ENCODE data around the gene ZHX3.

ZHX3 gene

DNA sequence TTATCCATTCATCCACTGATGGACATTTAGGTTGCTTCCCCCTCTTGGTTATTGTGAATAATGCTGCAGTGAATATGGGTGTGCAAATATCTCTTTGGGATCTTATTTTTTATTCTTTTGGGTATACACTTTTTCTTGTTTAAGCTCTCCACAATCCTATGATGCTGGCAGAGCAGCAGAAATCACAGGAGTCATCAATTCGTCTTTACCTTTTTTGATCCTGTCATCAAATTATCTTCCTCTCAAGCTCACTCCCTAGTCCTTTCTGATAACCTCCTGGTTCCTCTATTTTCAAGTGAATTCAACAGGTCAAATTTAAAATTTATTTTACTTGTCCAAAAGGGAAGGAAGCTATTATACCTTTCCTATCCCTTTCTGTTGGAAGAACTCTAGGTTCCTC, 91.1 kb downstream of the ZHX3 start:
- Histone ChIP-seq H3F3A (ENCODE audit: control insufficient read depth, insufficient read depth) (no peaks in the 10 kb centered on the region), H3K36me3 (ENCODE audit: control insufficient read depth, low read length) (no peaks in the 10 kb centered on the region), H3K4me1 (ENCODE audit: control insufficient read depth, low read length) (no peaks in the 10 kb centered on the region), H3K27ac (ENCODE audit: low read depth, low read length) (no peak overlapping the region), H3K79me2 (ENCODE audit: control insufficient read depth, low read length) (no peaks in the 10 kb centered on the region), H3K9me2 (replicated peaks; ENCODE audit: control insufficient read depth, low read length) (no peaks in the 10 kb centered on the region), H3K9me3 (ENCODE audit: control insufficient read depth, insufficient read depth, low read length) (no peaks in the 10 kb centered on the region), H3K27me3 (ENCODE audit: control insufficient read depth, low read length) (no peaks in the 10 kb centered on the region), H4K20me1 (ENCODE audit: control insufficient read depth, insufficient read depth, low read depth, low read length) (no peaks in the 10 kb centered on the region), H3K4me2 (ENCODE audit: low read length) (no peak overlapping the region), H3K4me3 (ENCODE audit: low read length) (no peak overlapping the region)
- TF ChIP-seq, protein P1, sequence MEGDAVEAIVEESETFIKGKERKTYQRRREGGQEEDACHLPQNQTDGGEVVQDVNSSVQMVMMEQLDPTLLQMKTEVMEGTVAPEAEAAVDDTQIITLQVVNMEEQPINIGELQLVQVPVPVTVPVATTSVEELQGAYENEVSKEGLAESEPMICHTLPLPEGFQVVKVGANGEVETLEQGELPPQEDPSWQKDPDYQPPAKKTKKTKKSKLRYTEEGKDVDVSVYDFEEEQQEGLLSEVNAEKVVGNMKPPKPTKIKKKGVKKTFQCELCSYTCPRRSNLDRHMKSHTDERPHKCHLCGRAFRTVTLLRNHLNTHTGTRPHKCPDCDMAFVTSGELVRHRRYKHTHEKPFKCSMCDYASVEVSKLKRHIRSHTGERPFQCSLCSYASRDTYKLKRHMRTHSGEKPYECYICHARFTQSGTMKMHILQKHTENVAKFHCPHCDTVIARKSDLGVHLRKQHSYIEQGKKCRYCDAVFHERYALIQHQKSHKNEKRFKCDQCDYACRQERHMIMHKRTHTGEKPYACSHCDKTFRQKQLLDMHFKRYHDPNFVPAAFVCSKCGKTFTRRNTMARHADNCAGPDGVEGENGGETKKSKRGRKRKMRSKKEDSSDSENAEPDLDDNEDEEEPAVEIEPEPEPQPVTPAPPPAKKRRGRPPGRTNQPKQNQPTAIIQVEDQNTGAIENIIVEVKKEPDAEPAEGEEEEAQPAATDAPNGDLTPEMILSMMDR (IDR thresholded peaks at IDR 0.05; ENCODE audit: low read depth, low read length, poor library complexity, severe bottlenecking), result no peak
- no peak for TF ChIP-seq EZH2phosphoT487 (IDR thresholded peaks at IDR 0.05; ENCODE audit: borderline replicate concordance, low read length)

DNA sequence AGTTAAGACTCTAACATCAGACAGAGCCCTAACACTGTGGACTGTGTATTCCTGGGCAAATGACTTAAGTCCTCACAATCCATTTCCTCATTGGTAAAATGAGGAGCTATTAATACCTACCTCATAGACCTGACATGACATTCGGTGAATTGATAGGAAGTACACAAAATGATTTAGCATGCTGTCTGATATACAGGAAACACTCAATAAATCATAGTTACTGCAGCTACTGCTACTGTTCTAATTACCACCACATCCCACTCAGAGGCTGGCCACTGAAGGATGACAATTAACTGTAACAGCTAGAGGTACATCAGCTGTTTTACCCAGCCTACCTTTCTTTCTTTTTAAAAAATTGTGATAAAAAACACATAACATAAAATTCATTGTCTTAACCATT, 92.4 kb downstream of the ZHX3 start:
- Histone ChIP-seq H3K27me3 (ENCODE audit: control insufficient read depth, low read length) (no peaks in the 10 kb centered on the region), H3F3A (ENCODE audit: control insufficient read depth, insufficient read depth) (no peaks in the 10 kb centered on the region), H3K36me3 (ENCODE audit: control insufficient read depth, low read length) (no peaks in the 10 kb centered on the region), H3K4me1 (ENCODE audit: control insufficient read depth, low read length) (no peaks in the 10 kb centered on the region), H3K79me2 (ENCODE audit: control insufficient read depth, low read length) (no peaks in the 10 kb centered on the region), H3K9me3 (ENCODE audit: control insufficient read depth, insufficient read depth, low read length) (no peaks in the 10 kb centered on the region), H3K9me2 (replicated peaks; ENCODE audit: control insufficient read depth, low read length) (no peaks in the 10 kb centered on the region), H3K4me2 (ENCODE audit: low read length) (no peak overlapping the region), H3K4me3 (ENCODE audit: low read length) (no peak overlapping the region), H4K20me1 (ENCODE audit: control insufficient read depth, insufficient read depth, low read depth, low read length) (no peaks in the 10 kb centered on the region), H3K27ac (ENCODE audit: low read depth, low read length) (no peak overlapping the region)
- TF ChIP-seq, protein P1 (IDR thresholded peaks at IDR 0.05; ENCODE audit: low read depth, low read length, poor library complexity, severe bottlenecking), result no peak
- TF ChIP-seq EZH2phosphoT487 (IDR thresholded peaks at IDR 0.05; ENCODE audit: borderline replicate concordance, low read length), result no peak

DNA sequence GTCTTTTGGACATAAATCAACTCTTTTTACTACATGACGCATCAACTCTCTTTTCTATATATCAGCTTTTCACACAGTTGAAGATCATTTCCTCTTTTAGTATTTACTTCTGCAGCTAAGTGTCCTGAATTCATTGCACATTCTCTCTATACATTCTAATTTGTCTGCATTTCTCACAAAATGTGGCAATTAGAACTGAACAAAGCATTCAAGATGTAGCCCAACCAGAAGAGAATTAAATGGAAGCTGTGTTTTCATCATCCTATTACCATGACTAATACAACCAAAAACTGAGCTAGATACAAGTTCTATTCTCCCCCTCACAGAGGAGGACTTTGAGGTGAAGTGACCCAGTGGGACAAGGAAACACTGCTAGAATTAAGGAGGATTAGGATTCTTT, 93.2 kb downstream of the ZHX3 start:
- Histone ChIP-seq H3K4me1 (ENCODE audit: control insufficient read depth, low read length) (no peaks in the 10 kb centered on the region), H3K36me3 (ENCODE audit: control insufficient read depth, low read length) (no peaks in the 10 kb centered on the region), H3K27me3 (ENCODE audit: control insufficient read depth, low read length) (no peaks in the 10 kb centered on the region), H4K20me1 (ENCODE audit: control insufficient read depth, insufficient read depth, low read depth, low read length) (no peaks in the 10 kb centered on the region), H3K27ac (ENCODE audit: low read depth, low read length) (no peak overlapping the region), H3K4me2 (ENCODE audit: low read length) (no peak overlapping the region), H3K9me3 (ENCODE audit: control insufficient read depth, insufficient read depth, low read length) (no peaks in the 10 kb centered on the region), H3K79me2 (ENCODE audit: control insufficient read depth, low read length) (no peaks in the 10 kb centered on the region), H3F3A (ENCODE audit: control insufficient read depth, insufficient read depth) (no peaks in the 10 kb centered on the region), H3K9me2 (replicated peaks; ENCODE audit: control insufficient read depth, low read length) (no peaks in the 10 kb centered on the region), H3K4me3 (ENCODE audit: low read length) (no peak overlapping the region)
- TF ChIP-seq, protein P1 (IDR thresholded peaks at IDR 0.05; ENCODE audit: low read depth, low read length, poor library complexity, severe bottlenecking), result no peak
- no peak for TF ChIP-seq EZH2phosphoT487 (IDR thresholded peaks at IDR 0.05; ENCODE audit: borderline replicate concordance, low read length)

DNA sequence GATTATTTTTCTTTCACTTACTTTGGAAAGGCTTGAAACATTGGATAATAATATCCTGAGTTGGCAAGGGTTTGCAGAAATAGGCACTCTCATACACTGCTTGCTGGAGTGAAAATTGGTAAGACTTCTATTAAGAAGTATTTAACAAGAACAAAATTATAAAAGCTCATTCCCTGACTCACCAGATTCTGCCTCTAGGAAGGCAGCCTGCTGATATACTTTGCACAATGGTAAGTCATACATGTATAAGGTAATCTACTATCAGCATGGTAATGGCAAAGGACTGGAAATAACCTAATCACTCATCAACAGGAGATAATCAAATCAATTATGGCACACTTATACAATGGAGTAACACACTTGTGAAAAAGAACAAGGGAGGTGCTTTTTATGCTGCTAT, 94.4 kb downstream of the ZHX3 start:
- H3F3A ChIP-seq (ENCODE audit: control insufficient read depth, insufficient read depth), result no peaks in the 10 kb centered on the region
- H3K4me2 ChIP-seq (ENCODE audit: low read length), result no peak overlapping the region
- TF ChIP-seq, protein P1 (IDR thresholded peaks at IDR 0.05; ENCODE audit: low read depth, low read length, poor library complexity, severe bottlenecking), result no peak
- TF ChIP-seq EZH2phosphoT487 (IDR thresholded peaks at IDR 0.05; ENCODE audit: borderline replicate concordance, low read length), result no peak
- H3K27me3 ChIP-seq (ENCODE audit: control insufficient read depth, low read length), result no peaks in the 10 kb centered on the region
- no peaks in the 10 kb centered on the region for H3K9me2 ChIP-seq (replicated peaks; ENCODE audit: control insufficient read depth, low read length)
- H3K4me1 ChIP-seq (ENCODE audit: control insufficient read depth, low read length), result no peaks in the 10 kb centered on the region
- H3K9me3 ChIP-seq (ENCODE audit: control insufficient read depth, insufficient read depth, low read length), result no peaks in the 10 kb centered on the region
- no peak overlapping the region for H3K27ac ChIP-seq (ENCODE audit: low read depth, low read length)
- H4K20me1 ChIP-seq (ENCODE audit: control insufficient read depth, insufficient read depth, low read depth, low read length), result no peaks in the 10 kb centered on the region
- no peaks in the 10 kb centered on the region for H3K36me3 ChIP-seq (ENCODE audit: control insufficient read depth, low read length)
- H3K79me2 ChIP-seq (ENCODE audit: control insufficient read depth, low read length), result no peaks in the 10 kb centered on the region
- H3K4me3 ChIP-seq (ENCODE audit: low read length), result no peak overlapping the region

Data from DOHH2 (cell line).